Glutamatergic neuron (in vitro differentiated cells): ENCODE measurements around the gene CELF4. TPM values are rescaled to one million over a fixed set of nuclear protein-coding genes. Genes with fewer than 3 reads are reported as not detected.

Experiments
- DNase-seq: peaks from one replicate; pipeline ENCODE4 v3.0.0; 2022
- H3K27ac Mint-ChIP-seq: one replicate; pipeline ENCODE4 v1.8.0; 2020; ENCODE audit warnings: mild to moderate bottlenecking, mixed read lengths, inconsistent platforms; ENCODE audit not compliant: unreplicated experiment
- H3K27me3 Mint-ChIP-seq: one replicate; pipeline ENCODE4 v1.8.0; 2020; ENCODE audit warnings: mild to moderate bottlenecking, moderate library complexity, mixed read lengths, inconsistent platforms; ENCODE audit not compliant: unreplicated experiment
- H3K36me3 Mint-ChIP-seq: one replicate; pipeline ENCODE4 v1.8.0; 2020; ENCODE audit warnings: mild to moderate bottlenecking, mixed read lengths, inconsistent platforms; ENCODE audit not compliant: unreplicated experiment
- H3K4me1 Mint-ChIP-seq: one replicate; pipeline ENCODE4 v1.8.0; 2020; ENCODE audit warnings: mild to moderate bottlenecking, low read depth, mixed read lengths, inconsistent platforms; ENCODE audit not compliant: unreplicated experiment
- H3K4me3 Mint-ChIP-seq: one replicate; pipeline ENCODE4 v1.8.0; 2020; ENCODE audit warnings: mild to moderate bottlenecking, mixed read lengths, inconsistent platforms; ENCODE audit not compliant: unreplicated experiment
- H3K9me3 Mint-ChIP-seq: one replicate; pipeline ENCODE4 v1.8.0; 2020; ENCODE audit warnings: mild to moderate bottlenecking, moderate library complexity, mixed read lengths, inconsistent platforms; ENCODE audit not compliant: unreplicated experiment
- total RNA-seq: library from RNA; stranded (reverse); fragmentation: NEBNext Ultra II Directional; extraction: Animal tissue kit (Norgen Biotek cat#: 25700); gene quantifications from one replicate; pipeline ENCODE4 v1.2.1, GENCODE V29; 2021; ENCODE audit not compliant: unreplicated experiment
- TF ChIP-seq, protein P1 (sequence below): fragments of 200-600 bp; sonication (generic); IDR thresholded peaks from one replicate; pipeline ENCODE4 v1.5.0; 2021; ENCODE audit not compliant: partially characterized antibody, unreplicated experiment

Gene CELF4
- total RNA-seq, 1 donor from 2014 or later, result 38.4 TPM

DNA sequence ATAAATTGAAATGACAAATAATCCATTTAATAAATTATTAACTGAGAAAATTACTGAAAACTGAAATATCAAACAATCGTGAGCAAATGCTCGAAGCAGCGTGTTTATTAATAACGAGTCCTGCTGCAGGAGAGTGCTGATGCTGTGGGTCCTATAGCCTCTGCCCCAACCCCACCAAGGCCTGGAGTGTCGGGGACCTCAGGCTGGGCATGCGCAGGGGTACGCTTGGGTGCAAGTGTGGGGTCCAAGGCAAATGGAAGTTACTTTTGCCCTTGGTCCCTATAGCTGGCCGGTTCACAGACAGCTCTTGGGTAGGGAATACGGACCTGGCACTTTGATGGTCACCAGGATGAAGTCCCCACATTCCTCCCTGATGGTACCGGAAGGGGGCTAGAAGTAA, 43.3 kb upstream of the CELF4 start:
- H3K9me3 Mint-ChIP-seq, result peaks cover 2% of the 10 kb centered on the region
- TF ChIP-seq, protein P1, sequence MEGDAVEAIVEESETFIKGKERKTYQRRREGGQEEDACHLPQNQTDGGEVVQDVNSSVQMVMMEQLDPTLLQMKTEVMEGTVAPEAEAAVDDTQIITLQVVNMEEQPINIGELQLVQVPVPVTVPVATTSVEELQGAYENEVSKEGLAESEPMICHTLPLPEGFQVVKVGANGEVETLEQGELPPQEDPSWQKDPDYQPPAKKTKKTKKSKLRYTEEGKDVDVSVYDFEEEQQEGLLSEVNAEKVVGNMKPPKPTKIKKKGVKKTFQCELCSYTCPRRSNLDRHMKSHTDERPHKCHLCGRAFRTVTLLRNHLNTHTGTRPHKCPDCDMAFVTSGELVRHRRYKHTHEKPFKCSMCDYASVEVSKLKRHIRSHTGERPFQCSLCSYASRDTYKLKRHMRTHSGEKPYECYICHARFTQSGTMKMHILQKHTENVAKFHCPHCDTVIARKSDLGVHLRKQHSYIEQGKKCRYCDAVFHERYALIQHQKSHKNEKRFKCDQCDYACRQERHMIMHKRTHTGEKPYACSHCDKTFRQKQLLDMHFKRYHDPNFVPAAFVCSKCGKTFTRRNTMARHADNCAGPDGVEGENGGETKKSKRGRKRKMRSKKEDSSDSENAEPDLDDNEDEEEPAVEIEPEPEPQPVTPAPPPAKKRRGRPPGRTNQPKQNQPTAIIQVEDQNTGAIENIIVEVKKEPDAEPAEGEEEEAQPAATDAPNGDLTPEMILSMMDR, result no peak
- H3K27me3 Mint-ChIP-seq, result peaks cover 2% of the 10 kb centered on the region
- H3K36me3 Mint-ChIP-seq, result peaks cover 6% of the 10 kb centered on the region
- no peak overlapping the region for H3K27ac Mint-ChIP-seq
- H3K4me3 Mint-ChIP-seq, result no peak overlapping the region
- DNase-seq, result no peak
- H3K4me1 Mint-ChIP-seq, result no peaks in the 10 kb centered on the region

DNA sequence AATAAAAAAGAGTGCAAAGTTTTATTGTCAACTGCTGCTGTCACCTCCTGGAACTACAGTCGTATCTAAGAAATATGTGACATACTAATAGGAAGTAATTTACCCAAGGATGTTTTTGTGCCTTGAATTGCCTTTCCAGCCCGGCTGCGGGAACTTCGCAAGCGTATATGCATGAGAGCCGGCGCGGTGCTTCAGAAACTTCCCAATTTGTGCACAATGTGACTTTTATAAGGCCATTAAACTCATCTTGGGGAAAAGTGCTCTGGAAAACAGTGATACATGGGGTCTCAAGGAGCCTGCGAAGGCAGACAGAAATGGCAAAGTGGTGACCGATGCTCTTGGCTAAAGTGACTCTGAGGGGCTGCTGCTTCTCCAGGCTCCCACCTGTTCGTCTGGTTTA, 41.7 kb upstream of the CELF4 start:
- Mint-ChIP-seq H3K36me3 (peaks cover 6% of the 10 kb centered on the region), H3K4me3 (no peak overlapping the region), H3K9me3 (peaks cover 2% of the 10 kb centered on the region), H3K4me1 (no peaks in the 10 kb centered on the region), H3K27ac (no peak overlapping the region), H3K27me3 (peaks cover 4% of the 10 kb centered on the region)
- DNase-seq, result no peak
- TF ChIP-seq, protein P1, result no peak

- H3K4me3 Mint-ChIP-seq, result no peak overlapping the region
- peaks cover 2% of the 10 kb centered on the region for H3K27me3 Mint-ChIP-seq
- H3K36me3 Mint-ChIP-seq, result peaks cover 6% of the 10 kb centered on the region
- no peak overlapping the region for H3K27ac Mint-ChIP-seq
- no peak for DNase-seq
- H3K4me1 Mint-ChIP-seq, result no peaks in the 10 kb centered on the region
- H3K9me3 Mint-ChIP-seq, result peaks cover 2% of the 10 kb centered on the region
- TF ChIP-seq, protein P1, result no peak
These were observed 38.4 kb upstream of the CELF4 start for GRCh38 chr18:37604032-37604431.

GRCh38 chr18:37598966-37599896, 33.6 kb upstream of the CELF4 start:
- no peaks in the 10 kb centered on the region for H3K36me3 Mint-ChIP-seq
- TF ChIP-seq, protein P1, result no peak
- no peak for DNase-seq
- H3K4me3 Mint-ChIP-seq, result no peak overlapping the region
- H3K9me3 Mint-ChIP-seq, result no peaks in the 10 kb centered on the region
- no peaks in the 10 kb centered on the region for H3K4me1 Mint-ChIP-seq
- no peak overlapping the region for H3K27ac Mint-ChIP-seq
- H3K27me3 Mint-ChIP-seq, result peaks cover 2% of the 10 kb centered on the region

GRCh38 chr18:37598396-37598795, 32.8 kb upstream of the CELF4 start:
- Mint-ChIP-seq H3K9me3 (no peaks in the 10 kb centered on the region), H3K27me3 (no peaks in the 10 kb centered on the region), H3K4me1 (no peaks in the 10 kb centered on the region), H3K4me3 (no peak overlapping the region), H3K36me3 (no peaks in the 10 kb centered on the region), H3K27ac (no peak overlapping the region)
- no peak for DNase-seq
- TF ChIP-seq, protein P1, result no peak
